NB4 (cell line): ENCODE data around the gene DUSP23.

Experiments used
- POLR2A ChIP-seq: IDR thresholded peaks from 2 replicates; pipeline ENCODE4 v1.6.1; 2011; ENCODE audit warnings: mild to moderate bottlenecking; ENCODE audit not compliant: insufficient read length; ENCODE audit errors: extremely low read depth
- TF ChIP-seq, protein P1 (sequence below): IDR thresholded peaks from one replicate; pipeline ENCODE4 v1.5.1; 2012; ENCODE audit warnings: low read depth, low read length
- TF ChIP-seq, protein P2 (sequence below): IDR thresholded peaks from 2 replicates; pipeline ENCODE4 v1.6.1; 2011; ENCODE audit warnings: low read depth, low read length

DNA sequence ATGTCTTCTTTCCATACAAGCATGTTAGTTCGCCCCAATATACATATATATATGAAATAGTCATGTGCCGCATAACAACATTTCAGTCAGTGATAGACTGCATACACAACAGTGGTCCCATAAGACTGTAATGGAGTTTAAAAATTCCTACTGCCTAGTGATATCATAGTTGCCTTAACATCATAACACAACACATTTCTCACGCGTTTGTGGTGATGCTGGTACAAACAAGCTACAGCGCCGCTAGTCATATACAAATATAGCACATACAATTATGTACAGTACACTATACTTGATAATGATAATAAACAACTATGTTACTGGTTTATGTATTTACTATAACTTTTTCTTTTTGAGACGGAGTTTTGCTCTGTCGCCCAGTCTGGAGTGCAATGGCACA lies 35.2 kb downstream of the DUSP23 start:
- TF ChIP-seq, protein P1, sequence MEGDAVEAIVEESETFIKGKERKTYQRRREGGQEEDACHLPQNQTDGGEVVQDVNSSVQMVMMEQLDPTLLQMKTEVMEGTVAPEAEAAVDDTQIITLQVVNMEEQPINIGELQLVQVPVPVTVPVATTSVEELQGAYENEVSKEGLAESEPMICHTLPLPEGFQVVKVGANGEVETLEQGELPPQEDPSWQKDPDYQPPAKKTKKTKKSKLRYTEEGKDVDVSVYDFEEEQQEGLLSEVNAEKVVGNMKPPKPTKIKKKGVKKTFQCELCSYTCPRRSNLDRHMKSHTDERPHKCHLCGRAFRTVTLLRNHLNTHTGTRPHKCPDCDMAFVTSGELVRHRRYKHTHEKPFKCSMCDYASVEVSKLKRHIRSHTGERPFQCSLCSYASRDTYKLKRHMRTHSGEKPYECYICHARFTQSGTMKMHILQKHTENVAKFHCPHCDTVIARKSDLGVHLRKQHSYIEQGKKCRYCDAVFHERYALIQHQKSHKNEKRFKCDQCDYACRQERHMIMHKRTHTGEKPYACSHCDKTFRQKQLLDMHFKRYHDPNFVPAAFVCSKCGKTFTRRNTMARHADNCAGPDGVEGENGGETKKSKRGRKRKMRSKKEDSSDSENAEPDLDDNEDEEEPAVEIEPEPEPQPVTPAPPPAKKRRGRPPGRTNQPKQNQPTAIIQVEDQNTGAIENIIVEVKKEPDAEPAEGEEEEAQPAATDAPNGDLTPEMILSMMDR, result no peak
- no peak for TF ChIP-seq POLR2A
- TF ChIP-seq, protein P2, sequence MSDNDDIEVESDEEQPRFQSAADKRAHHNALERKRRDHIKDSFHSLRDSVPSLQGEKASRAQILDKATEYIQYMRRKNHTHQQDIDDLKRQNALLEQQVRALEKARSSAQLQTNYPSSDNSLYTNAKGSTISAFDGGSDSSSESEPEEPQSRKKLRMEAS, result no peak
